Measurements from ENCODE around the gene OR4D6. TPM values are rescaled to one million over a fixed set of nuclear protein-coding genes. Genes with fewer than 3 reads are reported as not detected.
"Not testable (repeated sequence)": the region's sequence is repeated elsewhere in the genome, so short reads cannot be mapped to it uniquely, and the experiment has no call there.

The OR4D6 gene
- polyA plus RNA-seq, 1 donor (not counting 4 experiments of a cell fraction or from before 2014, with no cell fraction given), result not detected

GRCh38 chr11:59437770-59438169 is 19.0 kb upstream of the OR4D6 start:
- dilution Hi-C loops (cut with MboI; ENCODE audit: extremely low pct_ligation_motif_present, low sequenced_read_pairs), result no loop called here
- H3K9me1 ChIP-seq (ENCODE audit: control insufficient read depth, extremely low read depth, insufficient read depth, low read length), result no peaks in the 10 kb centered on the region
- no peaks in the 10 kb centered on the region for H3K27me3 ChIP-seq (ENCODE audit: control insufficient read depth, extremely low read depth, insufficient read depth, low read length)
- no peak overlapping the region for H3K4me3 ChIP-seq (ENCODE audit: control insufficient read depth in 2 of 3, extremely low read depth in 1 of 3, insufficient read depth in 2 of 3, low read depth in 1 of 3, low read length in 3 of 3)
- DNase-seq (ENCODE audit: low read depth, low spot score) (no peak), FAIRE-seq (no peak)
- no peak overlapping the region for H3K27ac ChIP-seq (ENCODE audit: control insufficient read depth, insufficient read depth, low read length)
- no peaks in the 10 kb centered on the region for H3K4me1 ChIP-seq (ENCODE audit: control insufficient read depth, extremely low read depth, insufficient read depth, low read length)
- H4K20me1 ChIP-seq (ENCODE audit: control insufficient read depth, extremely low read depth, insufficient read depth, low read length), result no peaks in the 10 kb centered on the region
- H2AFZ ChIP-seq (ENCODE audit: control insufficient read depth, low read length), result no peak overlapping the region
- no peak overlapping the region for H3K9ac ChIP-seq (ENCODE audit: control insufficient read depth, extremely low read depth, insufficient read depth, low read length)
- TF ChIP-seq EZH2 (IDR thresholded peaks at IDR 0.05; ENCODE audit: low read length) (no peak), CTCF (optimal IDR thresholded peaks at IDR 0.05 in 1 of 3, IDR thresholded peaks at IDR 0.05 in 1 of 3, conservative IDR thresholded peaks at IDR 0.05 in 1 of 3; ENCODE audit: extremely low read depth in 1 of 3, insufficient read depth in 2 of 3, low read length in 3 of 3) (no peak)
- H3K36me3 ChIP-seq (ENCODE audit: control insufficient read depth in 2 of 2, extremely low read depth in 1 of 2, insufficient read depth in 2 of 2, low read length in 2 of 2), result no peaks in the 10 kb centered on the region
- no peaks in the 10 kb centered on the region for H3K9me3 ChIP-seq (ENCODE audit: control insufficient read depth, low read depth, low read length)
- no peak overlapping the region for H3K4me2 ChIP-seq (ENCODE audit: control insufficient read depth, extremely low read depth, insufficient read depth, low read depth, low read length)
- H3K79me2 ChIP-seq (ENCODE audit: control insufficient read depth, insufficient read depth, low read length), result no peaks in the 10 kb centered on the region

GRCh38 chr11:59445624-59446023 is 11.1 kb upstream of the OR4D6 start:
- not testable (repeated sequence) for H3K27me3 ChIP-seq (ENCODE audit: control insufficient read depth, extremely low read depth, insufficient read depth, low read length)

GRCh38 chr11:59448484-59448883 is 8.3 kb upstream of the OR4D6 start:
- H3K36me3 ChIP-seq (ENCODE audit: control insufficient read depth in 2 of 2, extremely low read depth in 1 of 2, insufficient read depth in 2 of 2, low read length in 2 of 2), result no peaks in the 10 kb centered on the region
- H3K4me1 ChIP-seq (ENCODE audit: control insufficient read depth, extremely low read depth, insufficient read depth, low read length), result no peaks in the 10 kb centered on the region
- H3K4me3 ChIP-seq (ENCODE audit: control insufficient read depth in 2 of 3, extremely low read depth in 1 of 3, insufficient read depth in 2 of 3, low read depth in 1 of 3, low read length in 3 of 3), result no peak overlapping the region
- dilution Hi-C loops (cut with MboI; ENCODE audit: extremely low pct_ligation_motif_present, low sequenced_read_pairs), result no loop called here
- FAIRE-seq, result no peak
- H4K20me1 ChIP-seq (ENCODE audit: control insufficient read depth, extremely low read depth, insufficient read depth, low read length), result no peaks in the 10 kb centered on the region
- H3K4me2 ChIP-seq (ENCODE audit: control insufficient read depth, extremely low read depth, insufficient read depth, low read depth, low read length), result no peak overlapping the region
- H2AFZ ChIP-seq (ENCODE audit: control insufficient read depth, low read length), result no peak overlapping the region
- no peak overlapping the region for H3K27ac ChIP-seq (ENCODE audit: control insufficient read depth, insufficient read depth, low read length)
- H3K9me1 ChIP-seq (ENCODE audit: control insufficient read depth, extremely low read depth, insufficient read depth, low read length), result no peaks in the 10 kb centered on the region
- no peaks in the 10 kb centered on the region for H3K9me3 ChIP-seq (ENCODE audit: control insufficient read depth, low read depth, low read length)
- no peak overlapping the region for H3K9ac ChIP-seq (ENCODE audit: control insufficient read depth, extremely low read depth, insufficient read depth, low read length)
- H3K27me3 ChIP-seq (ENCODE audit: control insufficient read depth, extremely low read depth, insufficient read depth, low read length), result no peaks in the 10 kb centered on the region
- no peak for DNase-seq (ENCODE audit: low read depth, low spot score)
- no peak for TF ChIP-seq EZH2 (IDR thresholded peaks at IDR 0.05; ENCODE audit: low read length)
- TF ChIP-seq CTCF (optimal IDR thresholded peaks at IDR 0.05 in 1 of 3, IDR thresholded peaks at IDR 0.05 in 1 of 3, conservative IDR thresholded peaks at IDR 0.05 in 1 of 3; ENCODE audit: extremely low read depth in 1 of 3, insufficient read depth in 2 of 3, low read length in 3 of 3), result no peak
- H3K79me2 ChIP-seq (ENCODE audit: control insufficient read depth, insufficient read depth, low read length), result no peaks in the 10 kb centered on the region

More at GRCh38 chr11:59445624-59446023, 11.1 kb upstream of the OR4D6 start:
- H3K27ac ChIP-seq (ENCODE audit: control insufficient read depth, insufficient read depth, low read length); FAIRE-seq; H3K9me1 ChIP-seq (ENCODE audit: control insufficient read depth, extremely low read depth, insufficient read depth, low read length); H3K9ac ChIP-seq (ENCODE audit: control insufficient read depth, extremely low read depth, insufficient read depth, low read length); H2AFZ ChIP-seq (ENCODE audit: control insufficient read depth, low read length); H3K9me3 ChIP-seq (ENCODE audit: control insufficient read depth, low read depth, low read length); H3K4me1 ChIP-seq (ENCODE audit: control insufficient read depth, extremely low read depth, insufficient read depth, low read length); H4K20me1 ChIP-seq (ENCODE audit: control insufficient read depth, extremely low read depth, insufficient read depth, low read length); H3K36me3 ChIP-seq (ENCODE audit: control insufficient read depth in 2 of 2, extremely low read depth in 1 of 2, insufficient read depth in 2 of 2, low read length in 2 of 2); H3K79me2 ChIP-seq (ENCODE audit: control insufficient read depth, insufficient read depth, low read length); H3K4me2 ChIP-seq (ENCODE audit: control insufficient read depth, extremely low read depth, insufficient read depth, low read depth, low read length); DNase-seq (ENCODE audit: low read depth, low spot score); H3K4me3 ChIP-seq (ENCODE audit: control insufficient read depth in 2 of 3, extremely low read depth in 1 of 3, insufficient read depth in 2 of 3, low read depth in 1 of 3, low read length in 3 of 3); dilution Hi-C loops (cut with MboI; ENCODE audit: extremely low pct_ligation_motif_present, low sequenced_read_pairs): not testable (repeated sequence)
